HepG2 (cell line): ENCODE data around the gene MOCS1. TPM values are rescaled to one million over a fixed set of nuclear protein-coding genes. Genes with fewer than 3 reads are reported as not detected.

Experiments used
- ATAC-seq: fragments of 200-7000 bp; cut with Tn5 transposase; 3 replicates; pipeline ENCODE4 v1.9.1; 2020; ENCODE audit warnings: mild to moderate bottlenecking, moderate library complexity
- BruUV-seq: library from RNA; stranded (reverse); fragments of 400-500 nt; replicated peaks from 2 replicates; lab custom pipeline; 2021; lab: Mats Ljungman, UMichigan
- CTCF ChIA-PET: fragments of 300-600 bp; formaldehyde crosslinking; extraction: SDS; loops from one replicate; lab custom pipeline; 2021; ENCODE audit warnings: low total read pairs, inconsistent platforms, low intra/inter-chr PET ratio; lab: Yijun Ruan, JAX
- POLR2A ChIA-PET: fragments of 350-600 bp; sonication (Branson Sonifier 250); formaldehyde crosslinking; loops from one replicate; lab custom pipeline; 2020; ENCODE audit warnings: antibody characterized with exemption, inconsistent platforms; lab: Yijun Ruan, JAX
- DNase-seq: peaks from one replicate; pipeline ENCODE4 v3.0.0-alpha.2; 2015; ENCODE audit warnings: low spot score
- FAIRE-seq: peaks from 3 replicates; lab custom pipeline; 2011; peaks lifted over from hg19 to GRCh38; lab: Jason Lieb, UNC
- H2AFZ ChIP-seq: one replicate; pipeline ENCODE4 v1.6.1; 2011; ENCODE audit warnings: low read length, inconsistent platforms
- H3K27ac ChIP-seq: fragments of 300-600 bp; 3 replicates; pipeline ENCODE4 v1.8.0; 2011; ENCODE audit warnings: mixed run types, mild to moderate bottlenecking, mixed read lengths, low read length, inconsistent platforms; ENCODE audit not compliant: insufficient read depth; ENCODE audit errors: extremely low read length
- H3K27me3 ChIP-seq, 2 experiments: fragments of 200-600 bp in 1 of 2; 2 replicates in 1 of 2; 3 replicates in 1 of 2; pipeline versions ENCODE4 v1.6.0 to v1.8.0; 2011; ENCODE audit warnings: low read length in 2 of 2, mild to moderate bottlenecking in 2 of 2, moderate library complexity in 2 of 2, inconsistent platforms in 1 of 2; ENCODE audit not compliant: insufficient read depth in 2 of 2, control insufficient read depth in 1 of 2
- H3K36me3 ChIP-seq, 2 experiments: fragments of 200-600 bp in 1 of 2; replicated peaks in 1 of 2; 2 replicates in 1 of 2; 3 replicates in 1 of 2; pipeline versions ENCODE4 v1.5.1 to v1.8.0; 2011; ENCODE audit warnings: low read length in 2 of 2, inconsistent platforms in 1 of 2; ENCODE audit not compliant: insufficient read depth in 2 of 2, control insufficient read depth in 1 of 2
- H3K4me1 ChIP-seq: 2 replicates; pipeline ENCODE4 v1.5.1; 2012; ENCODE audit warnings: low read length, inconsistent platforms; ENCODE audit not compliant: insufficient read depth
- H3K4me2 ChIP-seq: 2 replicates; pipeline ENCODE4 v1.6.0; 2011; ENCODE audit warnings: low read depth, low read length, inconsistent platforms
- H3K4me3 ChIP-seq, 3 experiments: fragments of 200-600 bp in 1 of 3; sonication (generic), shearing (Covaris generic) in 1 of 3; replicated peaks in 1 of 3; 2 replicates each; pipeline ENCODE4 v1.5.1; 2011 to 2016; ENCODE audit warnings: low read length in 3 of 3, inconsistent platforms in 2 of 3, low read depth in 2 of 3, mild to moderate bottlenecking in 2 of 3, control low read depth in 1 of 3, mixed read lengths in 1 of 3; ENCODE audit not compliant: insufficient read depth in 1 of 3
- H3K79me2 ChIP-seq: one replicate; pipeline ENCODE4 v1.6.1; 2011; ENCODE audit warnings: low read length, inconsistent platforms; ENCODE audit not compliant: insufficient read depth
- H3K9ac ChIP-seq: 2 replicates; pipeline ENCODE4 v1.6.0; 2011; ENCODE audit warnings: mild to moderate bottlenecking, low read depth, low read length, inconsistent platforms; ENCODE audit not compliant: insufficient read depth
- H3K9me3 ChIP-seq: 2 replicates; pipeline ENCODE4 v1.5.1; 2012; ENCODE audit warnings: mild to moderate bottlenecking, low read length
- H4K20me1 ChIP-seq: 2 replicates; pipeline ENCODE4 v1.6.0; 2011; ENCODE audit warnings: inconsistent platforms, mild to moderate bottlenecking, low read length, moderate library complexity; ENCODE audit not compliant: insufficient read depth
- ADNP ChIP-seq: sonication (generic); formaldehyde crosslinking; IDR thresholded peaks from 2 replicates; pipeline ENCODE4 v1.4.0; 2020; ENCODE audit warnings: missing genetic modification reagents
- KDM3A ChIP-seq: IDR thresholded peaks from 2 replicates; pipeline ENCODE4 v1.6.1; 2018; ENCODE audit warnings: low read depth, missing compliant biosample characterization
- MAX ChIP-seq: IDR thresholded peaks from 2 replicates; pipeline ENCODE4 v1.6.1; 2012; ENCODE audit warnings: inconsistent platforms
- SIX1 ChIP-seq: sonication (generic); formaldehyde crosslinking; IDR thresholded peaks from 2 replicates; pipeline ENCODE4 v1.4.0; 2020; ENCODE audit warnings: missing genetic modification reagents, borderline replicate concordance
- SMC3 ChIP-seq: IDR thresholded peaks from 2 replicates; pipeline ENCODE4 v1.6.1; 2011; ENCODE audit warnings: low read length, improper control_type of control experiment
- STAG1 ChIP-seq: sonication (generic); formaldehyde crosslinking; IDR thresholded peaks from 2 replicates; pipeline ENCODE4 v1.4.0; 2020; ENCODE audit warnings: missing genetic modification reagents
- THAP8 ChIP-seq: sonication (generic); formaldehyde crosslinking; IDR thresholded peaks from 2 replicates; pipeline ENCODE4 v1.5.1; 2020; ENCODE audit warnings: missing genetic modification reagents, mild to moderate bottlenecking, borderline replicate concordance
- ZKSCAN5 ChIP-seq: sonication (generic); formaldehyde crosslinking; IDR thresholded peaks from 2 replicates; pipeline ENCODE4 v1.5.1; 2020; ENCODE audit warnings: mild to moderate bottlenecking, missing genetic modification reagents
- ZNF121 ChIP-seq: sonication (generic); formaldehyde crosslinking; IDR thresholded peaks from 2 replicates; pipeline ENCODE4 v1.5.0; 2020; ENCODE audit warnings: mild to moderate bottlenecking, missing genetic modification reagents
- ZNF546 ChIP-seq: sonication (generic); formaldehyde crosslinking; conservative IDR thresholded peaks from 2 replicates; pipeline ENCODE4 v1.8.1; 2023; ENCODE audit warnings: mild to moderate bottlenecking, missing genetic modification reagents
- ZNF629 ChIP-seq: sonication (generic); formaldehyde crosslinking; conservative IDR thresholded peaks from 2 replicates; pipeline ENCODE4 v1.5.0; 2020; ENCODE audit warnings: missing genetic modification reagents
- ZNF687 ChIP-seq: sonication (generic); formaldehyde crosslinking; IDR thresholded peaks from 2 replicates; pipeline ENCODE4 v1.5.1; 2020; ENCODE audit warnings: mild to moderate bottlenecking, missing genetic modification reagents, moderate library complexity
- ZNF766 ChIP-seq: sonication (generic); formaldehyde crosslinking; IDR thresholded peaks from 2 replicates; pipeline ENCODE4 v1.5.0; 2020; ENCODE audit warnings: missing genetic modification reagents, borderline replicate concordance
- ZNF781 ChIP-seq: sonication (generic); formaldehyde crosslinking; IDR thresholded peaks from 2 replicates; pipeline ENCODE4 v1.5.1; 2020; ENCODE audit warnings: borderline replicate concordance, mild to moderate bottlenecking, missing genetic modification reagents; ENCODE audit errors: not compliant biosample characterization
- WGBS: methylation state at CpG from one replicate; pipeline ENCODE4 v1.1.6; 2017; ENCODE audit warnings: low lambda C conversion rate; 5-methylcytosine and 5-hydroxymethylcytosine counted together
- in situ Hi-C: cut with HindIII; loops from 2 replicates; pipeline ENCODE4 v1.10.0; 2017; ENCODE audit warnings: low pct_unique_long_range_greater_than_20kb; ENCODE audit not compliant: extremely low pct_ligation_motif_present
- intact Hi-C: fragments of 100-400 bp; cut with micrococcal nuclease; formaldehyde crosslinking; loops from one replicate; pipeline ENCODE4 v1.10.0; 2022; ENCODE audit not compliant: unreplicated experiment
- polyA plus RNA-seq, 8 experiments: library from polyadenylated mRNA; depleted of rRNA in 3 of 8; stranded (reverse) in 7 of 8; unstranded in 1 of 8; fragments of >200 nt; fragmentation: Illumina TruSeq in 4 of 8; extraction: Trizol in 4 of 8; gene quantifications; 2 replicates each; pipeline versions ENCODE4 v1.2.1 to v1.2.3, GENCODE V29; 2011 to 2016; ENCODE audit warnings: low read depth in 4 of 8, missing spikeins in 1 of 8, mixed read lengths in 1 of 8; ENCODE audit not compliant: insufficient read depth in 1 of 8
- total RNA-seq, 5 experiments: library from RNA; depleted of rRNA; stranded (reverse); fragments of >200 nt; fragmentation: Illumina TruSeq; extraction: Trizol; gene quantifications; 2 replicates each; pipeline ENCODE4 v1.2.3, GENCODE V29; 2016; ENCODE audit warnings: low read depth in 1 of 5

MOCS1 gene
- total and polyA plus RNA-seq, 2 of the 13 experiments (the other 11 are each of a cell fraction or from before 2014, with no cell fraction given), result 5.3 to 11.7 TPM

- POLR2A ChIA-PET, result no interaction called here
- BruUV-seq, result no TSS peak
- no peak for ATAC-seq
- Histone ChIP-seq H3K4me3 (no peak overlapping the region), H3K36me3 (no peaks in the 10 kb centered on the region), H3K9ac (no peak overlapping the region), H3K4me1 (peaks cover 12% of the 10 kb centered on the region), H2AFZ (no peak overlapping the region), H4K20me1 (no peaks in the 10 kb centered on the region), H3K9me3 (no peaks in the 10 kb centered on the region), H3K79me2 (no peaks in the 10 kb centered on the region)
- intact Hi-C loops, result no loop called here
- no peak for FAIRE-seq
- no peak for TF ChIP-seq ZNF781
- TF ChIP-seq ZNF121 (CRISPR knock-in tag), result no peak
- no peak for TF ChIP-seq SMC3
- no peak for TF ChIP-seq MAX
- TF ChIP-seq STAG1, result no peak
- TF ChIP-seq, all 625 proteins: peak for 0
- Histone ChIP-seq H3K27ac (no peak overlapping the region), H3K4me2 (no peak overlapping the region), H3K27me3 (peaks cover 0 to 7% of the 10 kb centered on the region in 2 experiments; a peak in 2 of 5 replicates)
- in situ Hi-C loops, result loop anchor here (10.0 kb wide), 1 partner anchor 527 kb away; no protein-coding TSS in a partner anchor
- CTCF ChIA-PET, result no interaction called here
- 56% methylated on average over 16 of the region's 16 CpGs for WGBS
- no peak for DNase-seq
These were observed 52.3 kb downstream of the MOCS1 start for GRCh38 chr6:39881851-39882530.

- Histone ChIP-seq H3K9ac (no peak overlapping the region), H3K4me3 (no peak overlapping the region), H3K27ac (no peak overlapping the region), H3K4me1 (no peaks in the 10 kb centered on the region), H3K79me2 (no peaks in the 10 kb centered on the region), H3K9me3 (no peaks in the 10 kb centered on the region), H4K20me1 (no peaks in the 10 kb centered on the region), H3K4me2 (no peak overlapping the region), H2AFZ (no peak overlapping the region), H3K36me3 (no peaks in the 10 kb centered on the region), H3K27me3 (no peaks in the 10 kb centered on the region; a peak in 2 of 5 replicates)
- CTCF ChIA-PET, result no interaction called here
- no TSS peak for BruUV-seq
- in situ Hi-C loops, result loop anchor here (10.0 kb wide), 1 partner anchor 526 kb away; no protein-coding TSS in a partner anchor
- POLR2A ChIA-PET, result interaction anchor here (1.1 kb wide), 1 partner anchor 11 kb away, joined by 4 read pairs; no protein-coding TSS in a partner anchor
- DNase-seq (no peak), ATAC-seq (no peak), FAIRE-seq (no peak)
- 48% methylated on average over 4 of the region's 4 CpGs for WGBS
- intact Hi-C loops, result no loop called here
- TF ChIP-seq ZKSCAN5 (CRISPR knock-in tag) (no peak), ZNF629 (CRISPR knock-in tag) (no peak), ADNP (CRISPR knock-in tag) (no peak), ZNF546 (no peak), ZNF687 (CRISPR knock-in tag) (no peak), THAP8 (CRISPR knock-in tag) (no peak), KDM3A (CRISPR knock-in tag) (no peak), ZNF766 (CRISPR knock-in tag) (no peak), SIX1 (CRISPR knock-in tag) (no peak)
These were observed 53.7 kb downstream of the MOCS1 start for GRCh38 chr6:39880594-39880993.
